ENCODE measurements around the gene TRPV6.

TRPV6 gene

GRCh38 chr7:142887282-142888015, 1.9 kb upstream of the TRPV6 start:
- TF ChIP-seq, protein P1, sequence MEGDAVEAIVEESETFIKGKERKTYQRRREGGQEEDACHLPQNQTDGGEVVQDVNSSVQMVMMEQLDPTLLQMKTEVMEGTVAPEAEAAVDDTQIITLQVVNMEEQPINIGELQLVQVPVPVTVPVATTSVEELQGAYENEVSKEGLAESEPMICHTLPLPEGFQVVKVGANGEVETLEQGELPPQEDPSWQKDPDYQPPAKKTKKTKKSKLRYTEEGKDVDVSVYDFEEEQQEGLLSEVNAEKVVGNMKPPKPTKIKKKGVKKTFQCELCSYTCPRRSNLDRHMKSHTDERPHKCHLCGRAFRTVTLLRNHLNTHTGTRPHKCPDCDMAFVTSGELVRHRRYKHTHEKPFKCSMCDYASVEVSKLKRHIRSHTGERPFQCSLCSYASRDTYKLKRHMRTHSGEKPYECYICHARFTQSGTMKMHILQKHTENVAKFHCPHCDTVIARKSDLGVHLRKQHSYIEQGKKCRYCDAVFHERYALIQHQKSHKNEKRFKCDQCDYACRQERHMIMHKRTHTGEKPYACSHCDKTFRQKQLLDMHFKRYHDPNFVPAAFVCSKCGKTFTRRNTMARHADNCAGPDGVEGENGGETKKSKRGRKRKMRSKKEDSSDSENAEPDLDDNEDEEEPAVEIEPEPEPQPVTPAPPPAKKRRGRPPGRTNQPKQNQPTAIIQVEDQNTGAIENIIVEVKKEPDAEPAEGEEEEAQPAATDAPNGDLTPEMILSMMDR (IDR thresholded peaks at IDR 0.05; ENCODE audit: low read depth, low read length), result no peak
- H3K4me3 ChIP-seq (ENCODE audit: low read depth, low read length), result no peak overlapping the region
- no peaks in the 10 kb centered on the region for H3K36me3 ChIP-seq
- H3K27ac ChIP-seq, result no peak overlapping the region
- H3K27me3 ChIP-seq (ENCODE audit: insufficient read depth, low read depth, severe bottlenecking), result no peaks in the 10 kb centered on the region
- DNase-seq, result no peak
- no peaks in the 10 kb centered on the region for H3K9me3 ChIP-seq (ENCODE audit: severe bottlenecking)

DNA sequence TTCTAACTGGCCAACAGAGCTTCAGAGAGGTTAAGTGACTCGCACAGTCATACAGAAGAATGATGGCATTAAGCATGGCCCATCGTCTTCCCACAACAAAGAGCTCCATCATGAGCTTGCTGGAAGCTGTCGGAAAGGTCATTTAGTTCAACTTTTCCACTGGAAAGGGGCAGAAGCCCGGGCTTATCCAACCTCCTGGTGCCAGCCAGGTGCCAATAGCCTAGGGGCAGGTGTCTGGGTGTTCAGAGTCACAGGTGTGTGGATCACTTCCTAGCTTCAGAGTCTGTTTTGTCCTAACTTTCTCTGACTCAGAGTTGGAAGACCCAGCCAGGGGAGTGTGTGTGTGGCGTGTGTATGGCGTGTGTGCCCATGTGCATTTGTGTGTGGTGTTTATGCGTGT, 1.3 kb upstream of the TRPV6 start:
- no peak overlapping the region for H3K27ac ChIP-seq
- H3K9me3 ChIP-seq (ENCODE audit: severe bottlenecking), result no peaks in the 10 kb centered on the region
- no peaks in the 10 kb centered on the region for H3K36me3 ChIP-seq
- H3K27me3 ChIP-seq (ENCODE audit: insufficient read depth, low read depth, severe bottlenecking), result no peaks in the 10 kb centered on the region
- no peak overlapping the region for H3K4me3 ChIP-seq (ENCODE audit: low read depth, low read length)
- TF ChIP-seq, protein P1 (IDR thresholded peaks at IDR 0.05; ENCODE audit: low read depth, low read length), result no peak
- DNase-seq, result no peak

GRCh38 chr7:142884286-142884640, 1.3 kb downstream of the TRPV6 start:
- H3K27ac ChIP-seq, result no peak overlapping the region
- H3K27me3 ChIP-seq (ENCODE audit: insufficient read depth, low read depth, severe bottlenecking), result no peaks in the 10 kb centered on the region
- H3K36me3 ChIP-seq, result no peaks in the 10 kb centered on the region
- TF ChIP-seq, protein P1 (IDR thresholded peaks at IDR 0.05; ENCODE audit: low read depth, low read length), result no peak
- no peaks in the 10 kb centered on the region for H3K9me3 ChIP-seq (ENCODE audit: severe bottlenecking)
- DNase-seq, result peak; percentile 0
- no peak overlapping the region for H3K4me3 ChIP-seq (ENCODE audit: low read depth, low read length)

DNA sequence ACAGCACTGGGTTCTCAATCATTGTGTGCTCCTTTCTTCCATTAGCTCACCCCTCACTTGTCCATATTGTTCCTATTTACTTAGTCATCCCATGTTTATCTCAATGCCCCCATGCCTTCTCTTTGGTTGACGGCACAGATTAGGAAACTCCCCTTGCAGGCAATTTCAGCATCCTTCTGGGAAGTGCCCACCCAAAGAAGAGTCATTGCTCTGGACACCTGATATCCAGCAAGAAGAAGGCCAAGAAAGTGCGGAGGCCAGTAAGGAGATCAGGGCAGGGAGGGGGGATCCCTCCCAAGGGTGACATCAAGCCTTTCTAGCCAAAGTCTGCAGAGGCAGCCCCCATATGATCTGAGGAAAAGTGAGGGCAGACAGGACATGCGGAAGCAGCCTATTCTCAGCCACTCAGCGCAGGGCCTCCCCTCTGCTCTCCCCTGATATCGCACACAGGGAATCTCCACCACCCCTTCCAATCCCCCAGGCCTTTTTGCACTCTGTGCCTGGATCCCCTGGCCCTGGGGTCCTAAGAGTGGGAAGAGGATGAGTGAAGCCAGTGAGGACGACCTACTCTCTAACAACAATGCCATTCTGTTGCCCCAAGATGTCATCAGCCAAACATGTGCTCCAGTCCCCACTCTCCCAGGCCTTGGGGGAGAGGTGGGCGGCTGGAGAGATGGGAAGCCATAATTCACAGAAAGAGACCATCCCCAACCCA, 1.8 kb downstream of the TRPV6 start:
- Histone ChIP-seq H3K9me3 (ENCODE audit: severe bottlenecking) (no peaks in the 10 kb centered on the region), H3K36me3 (no peaks in the 10 kb centered on the region), H3K27ac (no peak overlapping the region), H3K4me3 (ENCODE audit: low read depth, low read length) (no peak overlapping the region), H3K27me3 (ENCODE audit: insufficient read depth, low read depth, severe bottlenecking) (no peaks in the 10 kb centered on the region)
- peak; percentile 1 for DNase-seq
- TF ChIP-seq, protein P1 (IDR thresholded peaks at IDR 0.05; ENCODE audit: low read depth, low read length), result no peak

- peak; percentile 0 for DNase-seq
- H3K9me3 ChIP-seq (ENCODE audit: severe bottlenecking), result no peaks in the 10 kb centered on the region
- no peaks in the 10 kb centered on the region for H3K36me3 ChIP-seq
- H3K27me3 ChIP-seq (ENCODE audit: insufficient read depth, low read depth, severe bottlenecking), result no peaks in the 10 kb centered on the region
- H3K27ac ChIP-seq, result no peak overlapping the region
- no peak overlapping the region for H3K4me3 ChIP-seq (ENCODE audit: low read depth, low read length)
- TF ChIP-seq, protein P1 (IDR thresholded peaks at IDR 0.05; ENCODE audit: low read depth, low read length), result no peak
Observed at GRCh38 chr7:142883145-142883544, 2.4 kb downstream of the TRPV6 start.
